IPS-NIHi11 (cell line): ENCODE data around the gene SYNPO2.
"Not testable (repeated sequence)": the region's sequence is repeated elsewhere in the genome, so short reads cannot be mapped to it uniquely, and the experiment has no call there.

ENCODE experiments used
- DNase-seq: peaks from one replicate; pipeline ENCODE4 v3.0.0; 2012; ENCODE audit warnings: mixed read lengths, low spot score

SYNPO2 gene

GRCh38 chr4:119000400-119000799 lies 111.7 kb downstream of the SYNPO2 start:
- DNase-seq, result no peak

- DNase-seq, result no peak
These were observed 113.8 kb downstream of the SYNPO2 start for GRCh38 chr4:119002476-119002875.

- not testable (repeated sequence) for DNase-seq
These were observed 114.3 kb downstream of the SYNPO2 start for GRCh38 chr4:119003001-119003400.

- DNase-seq, result no peak
These were observed 117.3 kb downstream of the SYNPO2 start for GRCh38 chr4:119005928-119006460.

GRCh38 chr4:119008761-119009160 lies 120.1 kb downstream of the SYNPO2 start:
- no peak for DNase-seq

- DNase-seq, result not testable (repeated sequence)
These were observed 121.6 kb downstream of the SYNPO2 start for GRCh38 chr4:119010221-119010620.

- no peak for DNase-seq
These were observed 122.4 kb downstream of the SYNPO2 start for GRCh38 chr4:119010909-119011606.

GRCh38 chr4:119011607-119011988 lies 122.9 kb downstream of the SYNPO2 start:
- no peak for DNase-seq

- no peak for DNase-seq
These were observed 126.0 kb downstream of the SYNPO2 start for GRCh38 chr4:119014658-119015057.

- no peak for DNase-seq
These were observed 128.0 kb downstream of the SYNPO2 start for GRCh38 chr4:119016636-119017035.

GRCh38 chr4:119017636-119018035 lies 129.0 kb downstream of the SYNPO2 start:
- DNase-seq, result no peak

GRCh38 chr4:119020158-119020557 lies 131.5 kb downstream of the SYNPO2 start:
- DNase-seq, result no peak

- not testable (repeated sequence) for DNase-seq
These were observed 133.9 kb downstream of the SYNPO2 start for GRCh38 chr4:119022520-119022919.

- no peak for DNase-seq
These were observed 135.4 kb downstream of the SYNPO2 start for GRCh38 chr4:119024102-119024501.

GRCh38 chr4:119025420-119025819 lies 136.8 kb downstream of the SYNPO2 start:
- no peak for DNase-seq

GRCh38 chr4:119025916-119026661 lies 137.4 kb downstream of the SYNPO2 start:
- DNase-seq, result no peak

- DNase-seq, result no peak
These were observed 138.2 kb downstream of the SYNPO2 start for GRCh38 chr4:119026662-119027444.

GRCh38 chr4:119027811-119028210 lies 139.2 kb downstream of the SYNPO2 start:
- no peak for DNase-seq

GRCh38 chr4:119028296-119028695 lies 139.6 kb downstream of the SYNPO2 start:
- DNase-seq, result no peak

- DNase-seq, result no peak
These were observed 141.3 kb downstream of the SYNPO2 start for GRCh38 chr4:119029847-119030535.

GRCh38 chr4:119030536-119030890 lies 141.9 kb downstream of the SYNPO2 start:
- DNase-seq, result no peak

GRCh38 chr4:119031218-119031617 lies 142.6 kb downstream of the SYNPO2 start:
- DNase-seq, result no peak
